Liver (tissue), 3 donors: ENCODE measurements around the gene GPATCH8.

Source experiments
- HNF4A ChIP-seq, 2 donors: conservative IDR thresholded peaks; 2 replicates each; pipeline ENCODE4 v1.6.1; 2016; ENCODE audit warnings: antibody characterized with exemption in 2 of 2, mild to moderate bottlenecking in 2 of 2
- SP1 ChIP-seq: IDR thresholded peaks from 2 replicates; pipeline ENCODE4 v1.6.1; 2018; ENCODE audit warnings: antibody characterized with exemption, mild to moderate bottlenecking
- TF ChIP-seq, protein P1 (sequence below): IDR thresholded peaks from 2 replicates; pipeline ENCODE4 v1.6.1; 2016; ENCODE audit warnings: antibody characterized with exemption, mild to moderate bottlenecking
- TF ChIP-seq, protein P2 (sequence below): fragments of 150-350 bp; IDR thresholded peaks from 2 replicates; pipeline ENCODE4 v1.5.1; 2017; ENCODE audit warnings: improper control_type of control experiment, low read depth, low read length; ENCODE audit not compliant: missing input control
- donor health status: healthy.
- donor health status: healthy.

DNA sequence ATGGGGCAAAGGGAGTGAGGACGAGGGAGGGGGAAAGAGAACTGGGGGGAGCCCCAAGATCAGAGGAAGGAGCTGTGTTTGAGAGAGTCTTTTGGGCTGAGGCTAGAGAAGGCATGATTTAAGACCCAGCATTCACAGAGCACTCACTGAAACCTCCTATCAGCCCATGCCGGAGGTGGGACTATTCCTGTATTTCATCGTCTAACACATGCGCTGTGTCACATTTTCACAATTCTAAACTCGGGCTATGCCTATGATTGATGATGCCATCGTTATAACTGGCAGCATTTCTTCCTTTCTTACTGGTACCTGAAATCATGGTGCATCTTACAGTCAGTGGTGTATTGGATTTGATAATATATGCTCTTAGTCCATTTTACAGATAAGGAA is 143.1 kb downstream of the GPATCH8 start:
- TF ChIP-seq, protein P1, sequence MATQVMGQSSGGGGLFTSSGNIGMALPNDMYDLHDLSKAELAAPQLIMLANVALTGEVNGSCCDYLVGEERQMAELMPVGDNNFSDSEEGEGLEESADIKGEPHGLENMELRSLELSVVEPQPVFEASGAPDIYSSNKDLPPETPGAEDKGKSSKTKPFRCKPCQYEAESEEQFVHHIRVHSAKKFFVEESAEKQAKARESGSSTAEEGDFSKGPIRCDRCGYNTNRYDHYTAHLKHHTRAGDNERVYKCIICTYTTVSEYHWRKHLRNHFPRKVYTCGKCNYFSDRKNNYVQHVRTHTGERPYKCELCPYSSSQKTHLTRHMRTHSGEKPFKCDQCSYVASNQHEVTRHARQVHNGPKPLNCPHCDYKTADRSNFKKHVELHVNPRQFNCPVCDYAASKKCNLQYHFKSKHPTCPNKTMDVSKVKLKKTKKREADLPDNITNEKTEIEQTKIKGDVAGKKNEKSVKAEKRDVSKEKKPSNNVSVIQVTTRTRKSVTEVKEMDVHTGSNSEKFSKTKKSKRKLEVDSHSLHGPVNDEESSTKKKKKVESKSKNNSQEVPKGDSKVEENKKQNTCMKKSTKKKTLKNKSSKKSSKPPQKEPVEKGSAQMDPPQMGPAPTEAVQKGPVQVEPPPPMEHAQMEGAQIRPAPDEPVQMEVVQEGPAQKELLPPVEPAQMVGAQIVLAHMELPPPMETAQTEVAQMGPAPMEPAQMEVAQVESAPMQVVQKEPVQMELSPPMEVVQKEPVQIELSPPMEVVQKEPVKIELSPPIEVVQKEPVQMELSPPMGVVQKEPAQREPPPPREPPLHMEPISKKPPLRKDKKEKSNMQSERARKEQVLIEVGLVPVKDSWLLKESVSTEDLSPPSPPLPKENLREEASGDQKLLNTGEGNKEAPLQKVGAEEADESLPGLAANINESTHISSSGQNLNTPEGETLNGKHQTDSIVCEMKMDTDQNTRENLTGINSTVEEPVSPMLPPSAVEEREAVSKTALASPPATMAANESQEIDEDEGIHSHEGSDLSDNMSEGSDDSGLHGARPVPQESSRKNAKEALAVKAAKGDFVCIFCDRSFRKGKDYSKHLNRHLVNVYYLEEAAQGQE = no peak
- TF ChIP-seq, protein P2, sequence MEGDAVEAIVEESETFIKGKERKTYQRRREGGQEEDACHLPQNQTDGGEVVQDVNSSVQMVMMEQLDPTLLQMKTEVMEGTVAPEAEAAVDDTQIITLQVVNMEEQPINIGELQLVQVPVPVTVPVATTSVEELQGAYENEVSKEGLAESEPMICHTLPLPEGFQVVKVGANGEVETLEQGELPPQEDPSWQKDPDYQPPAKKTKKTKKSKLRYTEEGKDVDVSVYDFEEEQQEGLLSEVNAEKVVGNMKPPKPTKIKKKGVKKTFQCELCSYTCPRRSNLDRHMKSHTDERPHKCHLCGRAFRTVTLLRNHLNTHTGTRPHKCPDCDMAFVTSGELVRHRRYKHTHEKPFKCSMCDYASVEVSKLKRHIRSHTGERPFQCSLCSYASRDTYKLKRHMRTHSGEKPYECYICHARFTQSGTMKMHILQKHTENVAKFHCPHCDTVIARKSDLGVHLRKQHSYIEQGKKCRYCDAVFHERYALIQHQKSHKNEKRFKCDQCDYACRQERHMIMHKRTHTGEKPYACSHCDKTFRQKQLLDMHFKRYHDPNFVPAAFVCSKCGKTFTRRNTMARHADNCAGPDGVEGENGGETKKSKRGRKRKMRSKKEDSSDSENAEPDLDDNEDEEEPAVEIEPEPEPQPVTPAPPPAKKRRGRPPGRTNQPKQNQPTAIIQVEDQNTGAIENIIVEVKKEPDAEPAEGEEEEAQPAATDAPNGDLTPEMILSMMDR = no peak
- TF ChIP-seq HNF4A (conservative IDR thresholded peaks at IDR 0.05) (no peak), SP1 (no peak)
